H9 (cell line): ENCODE data around the gene PNPLA7. TPM values are rescaled to one million over a fixed set of nuclear protein-coding genes. Genes with fewer than 3 reads are reported as not detected.
"Not testable (repeated sequence)": the region's sequence is repeated elsewhere in the genome, so short reads cannot be mapped to it uniquely, and the experiment has no call there.

Experiments used
- DNase-seq: peaks from one replicate; pipeline ENCODE4 v3.0.0-alpha.2; 2017
- H2AFZ ChIP-seq: one replicate; pipeline ENCODE4 v1.6.1; 2013; ENCODE audit warnings: mild to moderate bottlenecking, low read length, control low read depth, moderate library complexity
- H2AK5ac ChIP-seq: 2 replicates; pipeline ENCODE4 v1.6.1; 2013; ENCODE audit warnings: low read length, control low read depth, mixed read lengths; ENCODE audit not compliant: insufficient read length
- H2BK120ac ChIP-seq: one replicate; pipeline ENCODE4 v1.6.1; 2013; ENCODE audit warnings: low read depth, mild to moderate bottlenecking, low read length, control low read depth, inconsistent platforms; ENCODE audit not compliant: poor library complexity, severe bottlenecking
- H2BK12ac ChIP-seq: 2 replicates; pipeline ENCODE4 v1.6.1; 2013; ENCODE audit warnings: low read length, control low read depth, mixed read lengths, low read depth; ENCODE audit not compliant: insufficient read length
- H2BK15ac ChIP-seq: 2 replicates; pipeline ENCODE4 v1.6.1; 2013; ENCODE audit warnings: low read depth, low read length, control low read depth
- H2BK20ac ChIP-seq: one replicate; pipeline ENCODE4 v1.6.1; 2013; ENCODE audit warnings: low read depth, mild to moderate bottlenecking, low read length, control low read depth, inconsistent platforms; ENCODE audit not compliant: poor library complexity, severe bottlenecking
- H2BK5ac ChIP-seq: 2 replicates; pipeline ENCODE4 v1.6.1; 2013; ENCODE audit warnings: low read length, control low read depth, mixed read lengths; ENCODE audit not compliant: insufficient read length
- H3K14ac ChIP-seq: 2 replicates; pipeline ENCODE4 v1.6.1; 2013; ENCODE audit warnings: low read length, control low read depth; ENCODE audit not compliant: insufficient read depth
- H3K18ac ChIP-seq: 2 replicates; pipeline ENCODE4 v1.6.1; 2013; ENCODE audit warnings: low read depth, mild to moderate bottlenecking, mixed read lengths, low read length, control low read depth; ENCODE audit not compliant: insufficient read length
- H3K23ac ChIP-seq: 2 replicates; pipeline ENCODE4 v1.6.1; 2013; ENCODE audit warnings: low read length, control low read depth, mixed read lengths, low read depth; ENCODE audit not compliant: insufficient read length
- H3K23me2 ChIP-seq: 2 replicates; pipeline ENCODE4 v1.6.1; 2013; ENCODE audit warnings: low read depth, mild to moderate bottlenecking, mixed read lengths, low read length, control low read depth; ENCODE audit not compliant: insufficient read length, poor library complexity, severe bottlenecking
- H3K27ac ChIP-seq: 2 replicates; pipeline ENCODE4 v1.5.1; 2013; ENCODE audit warnings: low read length, control low read depth, mixed read lengths, low read depth; ENCODE audit not compliant: insufficient read length
- H3K27me3 ChIP-seq: 2 replicates; pipeline ENCODE4 v1.6.1; 2013; ENCODE audit warnings: low read length, control low read depth, inconsistent platforms; ENCODE audit not compliant: insufficient read depth
- H3K4ac ChIP-seq: 2 replicates; pipeline ENCODE4 v1.6.1; 2013; ENCODE audit warnings: low read depth, mild to moderate bottlenecking, control low read depth, inconsistent platforms, low read length, moderate library complexity
- H3K4me1 ChIP-seq: 2 replicates; pipeline ENCODE4 v1.6.1; 2013; ENCODE audit warnings: low read length, control low read depth, inconsistent platforms; ENCODE audit not compliant: insufficient read depth
- H3K4me2 ChIP-seq: 2 replicates; pipeline ENCODE4 v1.6.1; 2013; ENCODE audit warnings: low read length, control low read depth, mixed read lengths; ENCODE audit not compliant: insufficient read length, insufficient read depth
- H3K56ac ChIP-seq: 2 replicates; pipeline ENCODE4 v1.6.1; 2013; ENCODE audit warnings: low read depth, mild to moderate bottlenecking, mixed read lengths, low read length, control low read depth; ENCODE audit not compliant: insufficient read length
- H3K79me1 ChIP-seq: 2 replicates; pipeline ENCODE4 v1.6.1; 2013; ENCODE audit warnings: low read depth, mild to moderate bottlenecking, moderate library complexity, low read length, control low read depth, inconsistent platforms; ENCODE audit not compliant: insufficient read depth, poor library complexity, severe bottlenecking
- H3K79me2 ChIP-seq: 2 replicates; pipeline ENCODE4 v1.6.1; 2013; ENCODE audit warnings: low read length, control low read depth, inconsistent platforms; ENCODE audit not compliant: insufficient read depth
- H3K9ac ChIP-seq: 2 replicates; pipeline ENCODE4 v1.6.1; 2013; ENCODE audit warnings: low read length, control low read depth, mixed read lengths; ENCODE audit not compliant: insufficient read length; ENCODE audit errors: extremely low read depth
- H3K9me3 ChIP-seq: one replicate; pipeline ENCODE4 v1.6.1; 2013; ENCODE audit warnings: low read depth, low read length, inconsistent platforms; ENCODE audit not compliant: control insufficient read depth
- H3T11ph ChIP-seq: one replicate; pipeline ENCODE4 v1.6.1; 2013; ENCODE audit warnings: mild to moderate bottlenecking, low read length, control low read depth, inconsistent platforms
- H4K20me1 ChIP-seq: one replicate; pipeline ENCODE4 v1.6.1; 2013; ENCODE audit not compliant: control insufficient read depth, insufficient read length, insufficient read depth
- H4K5ac ChIP-seq: 2 replicates; pipeline ENCODE4 v1.6.1; 2013; ENCODE audit warnings: low read depth, mild to moderate bottlenecking, mixed read lengths, low read length, control low read depth; ENCODE audit not compliant: insufficient read length
- H4K8ac ChIP-seq: replicated peaks from 2 replicates; pipeline ENCODE4 v1.6.1; 2013; ENCODE audit warnings: low read length, control low read depth, mixed read lengths, low read depth; ENCODE audit not compliant: insufficient read length
- H4K91ac ChIP-seq: 2 replicates; pipeline ENCODE4 v1.6.1; 2013; ENCODE audit warnings: low read depth, mild to moderate bottlenecking, moderate library complexity, mixed read lengths, low read length, control low read depth; ENCODE audit not compliant: insufficient read length
- H3K27ac Mint-ChIP-seq, 3 experiments: 2 replicates in 2 of 3; 3 replicates in 1 of 3; pipeline ENCODE4 v1.8.0; 2020 to 2021; ENCODE audit warnings: mixed read lengths in 3 of 3, mild to moderate bottlenecking in 1 of 3, moderate library complexity in 1 of 3
- H3K27me3 Mint-ChIP-seq: 2 replicates; pipeline ENCODE4 v1.8.0; 2021; ENCODE audit warnings: low read depth, mild to moderate bottlenecking, moderate library complexity, mixed read lengths
- H3K36me3 Mint-ChIP-seq, 3 experiments: 2 replicates in 2 of 3; 3 replicates in 1 of 3; pipeline ENCODE4 v1.8.0; 2020 to 2021; ENCODE audit warnings: low read depth in 3 of 3, mixed read lengths in 3 of 3; ENCODE audit not compliant: insufficient read depth in 1 of 3
- H3K4me1 Mint-ChIP-seq, 2 experiments: 2 replicates each; pipeline ENCODE4 v1.8.0; 2020; ENCODE audit warnings: mixed read lengths in 2 of 2
- H3K4me3 Mint-ChIP-seq, 2 experiments: 2 replicates in 1 of 2; 3 replicates in 1 of 2; pipeline ENCODE4 v1.8.0; 2020 to 2021; ENCODE audit warnings: mild to moderate bottlenecking in 2 of 2, mixed read lengths in 2 of 2, moderate library complexity in 1 of 2
- H3K9me3 Mint-ChIP-seq, 2 experiments: 2 replicates in 1 of 2; 3 replicates in 1 of 2; pipeline ENCODE4 v1.8.0; 2020; ENCODE audit warnings: mild to moderate bottlenecking in 2 of 2, mixed read lengths in 2 of 2, moderate library complexity in 1 of 2
- whole genome bisulfite sequencing: extraction: QIAGEN DNeasy Blood & Tissue Kit; methylation state at CpG from one replicate; pipeline ENCODE4 v1.1.7; 2013; ENCODE audit warnings: missing lambda C conversion rate, low lambda C conversion rate, mixed read lengths; ENCODE audit not compliant: insufficient read length; ENCODE audit errors: extremely low coverage; 5-methylcytosine and 5-hydroxymethylcytosine counted together
- total RNA-seq: library from RNA; stranded (reverse); gene quantifications from 2 replicates; pipeline ENCODE4 v1.2.1, GENCODE V29; 2021

PNPLA7 gene
- total RNA-seq, 1 experiment from 2014 or later, result 1.8 TPM

GRCh38 chr9:137513136-137513535, 37.1 kb downstream of the PNPLA7 start:
- WGBS, result no CpG with 5 or more reads among the region's 5 CpGs
- not testable (repeated sequence) for H2AFZ ChIP-seq, H3K4me2 ChIP-seq, H3K79me2 ChIP-seq, H3T11ph ChIP-seq, H3K9ac ChIP-seq, H3K18ac ChIP-seq, H3K9me3 ChIP-seq, H3K56ac ChIP-seq, H3K4me1 ChIP-seq, H3K4ac ChIP-seq, DNase-seq, H4K8ac ChIP-seq, H4K20me1 ChIP-seq, H3K27me3 ChIP-seq, H2BK120ac ChIP-seq, H2BK12ac ChIP-seq, H3K4me3 Mint-ChIP-seq, H3K27ac ChIP-seq, H3K23me2 ChIP-seq, H2BK5ac ChIP-seq, H3K27ac Mint-ChIP-seq, H3K4me1 Mint-ChIP-seq, H2BK20ac ChIP-seq, H2AK5ac ChIP-seq, H3K27me3 Mint-ChIP-seq, H3K79me1 ChIP-seq, H4K91ac ChIP-seq, H3K36me3 Mint-ChIP-seq, H3K23ac ChIP-seq, H2BK15ac ChIP-seq, H4K5ac ChIP-seq, H3K14ac ChIP-seq
- H3K9me3 Mint-ChIP-seq, result peaks cover 17 to 41% of the 10 kb centered on the region in 2 experiments
